ENCODE measurements around the gene NOXO1. TPM values are rescaled to one million over a fixed set of nuclear protein-coding genes. Genes with fewer than 3 reads are reported as not detected.

Gene NOXO1
- total RNA-seq, 1 experiment from 2014 or later, result 1.7 TPM

DNA sequence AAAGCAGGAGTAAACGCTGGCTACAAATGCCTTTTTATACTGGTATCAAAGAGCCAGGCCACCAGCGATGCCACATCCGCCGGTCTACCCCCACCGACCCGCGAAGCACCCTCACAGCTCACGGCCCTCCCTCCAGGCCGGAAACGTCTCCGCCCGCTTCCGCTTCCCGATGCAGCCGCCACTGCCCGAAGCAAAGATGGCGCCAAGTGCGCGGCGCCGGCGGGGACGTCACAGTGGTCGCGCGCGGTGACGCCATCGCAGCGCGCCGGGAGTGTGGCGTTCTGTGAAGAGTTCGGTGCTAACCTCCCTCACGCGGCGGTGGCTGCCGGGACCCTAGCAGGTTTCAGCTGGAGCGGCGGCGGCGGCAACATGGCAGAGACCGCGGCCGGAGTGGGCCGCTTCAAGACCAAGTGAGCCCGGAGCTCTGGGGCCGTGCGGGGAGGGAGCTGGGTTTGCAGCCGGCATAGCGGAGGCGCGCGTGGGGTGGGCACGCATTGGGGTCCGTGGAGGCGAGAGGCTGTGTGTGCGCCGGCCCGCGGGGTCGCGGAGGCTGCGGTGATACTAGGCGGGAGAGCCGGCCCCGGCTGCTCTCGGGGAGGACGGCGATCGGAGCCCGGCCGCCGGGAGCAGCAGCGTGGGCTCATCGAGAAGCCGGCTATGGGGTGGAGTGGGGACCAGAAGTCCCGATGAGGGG lies 9.3 kb downstream of the NOXO1 start, which contains the start of gene TBL3:
TBL3 (plus strand) TSS at position 258 of the 694 bp plus-strand sequence; CDS start at position 370, 112 bp downstream.
- Histone ChIP-seq H3T11ph (ENCODE audit: low read length) (no peak within 1 kb of the TSS), H2BK120ac (ENCODE audit: low read depth, low read length, poor library complexity, severe bottlenecking) (no peak within 1 kb of the TSS), H2BK5ac (ENCODE audit: insufficient read length, low read length) (no peak within 1 kb of the TSS), H3K4me2 (ENCODE audit: insufficient read depth, insufficient read length, low read length) (peak within 1 kb of the TSS; percentile 62), H3K79me1 (ENCODE audit: insufficient read depth, low read depth, low read length, poor library complexity, severe bottlenecking) (peaks cover 5% of the 10 kb centered on the region), H2AK5ac (ENCODE audit: insufficient read length, low read length) (no peak within 1 kb of the TSS), H3K79me2 (ENCODE audit: insufficient read depth, low read length) (peaks cover 6% of the 10 kb centered on the region; the same call in 1 of the 2 replicates), H3K27ac (ENCODE audit: insufficient read length, low read depth, low read length) (no peak within 1 kb of the TSS), H3K9me3 (ENCODE audit: control insufficient read depth, low read depth, low read length) (no peaks in the 10 kb centered on the region), H3K4me1 (ENCODE audit: insufficient read depth, low read length) (no peaks in the 10 kb centered on the region), H2BK20ac (ENCODE audit: low read depth, low read length, poor library complexity, severe bottlenecking) (no peak within 1 kb of the TSS), H4K5ac (ENCODE audit: insufficient read length, low read depth, low read length) (no peak within 1 kb of the TSS), H4K91ac (ENCODE audit: insufficient read length, low read depth, low read length) (no peak within 1 kb of the TSS), H3K9ac (ENCODE audit: extremely low read depth, insufficient read length, low read length) (peak within 1 kb of the TSS; percentile 68), H3K18ac (ENCODE audit: insufficient read length, low read depth, low read length) (peak within 1 kb of the TSS; percentile 3), H2BK12ac (ENCODE audit: insufficient read length, low read depth, low read length) (no peak within 1 kb of the TSS), H3K14ac (ENCODE audit: insufficient read depth, low read length) (peak within 1 kb of the TSS; percentile 16), H4K20me1 (ENCODE audit: control insufficient read depth, insufficient read depth, insufficient read length) (no peaks in the 10 kb centered on the region), H3K27me3 (ENCODE audit: insufficient read depth, low read length) (no peaks in the 10 kb centered on the region), H4K8ac (replicated peaks; ENCODE audit: insufficient read length, low read depth, low read length) (no peak within 1 kb of the TSS), H3K56ac (ENCODE audit: insufficient read length, low read depth, low read length) (no peak within 1 kb of the TSS), H2AFZ (ENCODE audit: low read length) (no peak within 1 kb of the TSS), H3K23me2 (ENCODE audit: insufficient read length, low read depth, low read length, poor library complexity, severe bottlenecking) (peaks cover 8% of the 10 kb centered on the region), H3K4ac (ENCODE audit: low read depth, low read length) (no peak within 1 kb of the TSS), H2BK15ac (ENCODE audit: low read depth, low read length) (no peak within 1 kb of the TSS), H3K23ac (ENCODE audit: insufficient read length, low read depth, low read length) (no peak within 1 kb of the TSS)
- peak within 1 kb of the TSS; percentile 93 to 96 for H3K4me3 Mint-ChIP-seq
- H3K4me1 Mint-ChIP-seq, result peaks cover 8 to 14% of the 10 kb centered on the region in 2 experiments
- no peaks in the 10 kb centered on the region; a peak in 2 of 5 replicates for H3K9me3 Mint-ChIP-seq
- peaks cover 10 to 22% (median 22%) of the 10 kb centered on the region in 3 experiments for H3K36me3 Mint-ChIP-seq (ENCODE audit: insufficient read depth in 1 of 3, low read depth in 3 of 3)
- TF ChIP-seq, protein P1, sequence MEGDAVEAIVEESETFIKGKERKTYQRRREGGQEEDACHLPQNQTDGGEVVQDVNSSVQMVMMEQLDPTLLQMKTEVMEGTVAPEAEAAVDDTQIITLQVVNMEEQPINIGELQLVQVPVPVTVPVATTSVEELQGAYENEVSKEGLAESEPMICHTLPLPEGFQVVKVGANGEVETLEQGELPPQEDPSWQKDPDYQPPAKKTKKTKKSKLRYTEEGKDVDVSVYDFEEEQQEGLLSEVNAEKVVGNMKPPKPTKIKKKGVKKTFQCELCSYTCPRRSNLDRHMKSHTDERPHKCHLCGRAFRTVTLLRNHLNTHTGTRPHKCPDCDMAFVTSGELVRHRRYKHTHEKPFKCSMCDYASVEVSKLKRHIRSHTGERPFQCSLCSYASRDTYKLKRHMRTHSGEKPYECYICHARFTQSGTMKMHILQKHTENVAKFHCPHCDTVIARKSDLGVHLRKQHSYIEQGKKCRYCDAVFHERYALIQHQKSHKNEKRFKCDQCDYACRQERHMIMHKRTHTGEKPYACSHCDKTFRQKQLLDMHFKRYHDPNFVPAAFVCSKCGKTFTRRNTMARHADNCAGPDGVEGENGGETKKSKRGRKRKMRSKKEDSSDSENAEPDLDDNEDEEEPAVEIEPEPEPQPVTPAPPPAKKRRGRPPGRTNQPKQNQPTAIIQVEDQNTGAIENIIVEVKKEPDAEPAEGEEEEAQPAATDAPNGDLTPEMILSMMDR (conservative IDR thresholded peaks at IDR 0.05), result no peak
- H3K27ac Mint-ChIP-seq, result peak within 1 kb of the TSS; percentile 94 to 98 (median 95)
- no CpG with 5 or more reads among the region's 78 CpGs for WGBS (ENCODE audit: extremely low coverage, insufficient read length, low lambda C conversion rate)
- H3K27me3 Mint-ChIP-seq (ENCODE audit: low read depth), result no peaks in the 10 kb centered on the region
- peak; percentile 94 for DNase-seq

All from H9 (cell line).